DOHH2 (cell line): ENCODE measurements around the gene LDHAL6A.

Experiments used
- H3F3A ChIP-seq: fragments of 200-600 bp; sonication (generic), shearing (Covaris generic); 2 replicates; pipeline ENCODE4 v1.6.0; 2016; ENCODE audit warnings: antibody characterized with exemption, mild to moderate bottlenecking; ENCODE audit not compliant: control insufficient read depth, insufficient read depth
- H3K27ac ChIP-seq: fragments of 200-600 bp; sonication (generic); 2 replicates; pipeline ENCODE4 v1.5.1; 2014; ENCODE audit warnings: low read depth, mild to moderate bottlenecking, low read length, moderate library complexity
- H3K27me3 ChIP-seq: fragments of 200-600 bp; sonication (generic); 2 replicates; pipeline ENCODE4 v1.6.1; 2014; ENCODE audit warnings: mild to moderate bottlenecking, low read length, mixed read lengths; ENCODE audit not compliant: control insufficient read depth
- H3K36me3 ChIP-seq: fragments of 200-600 bp; sonication (generic); 2 replicates; pipeline ENCODE4 v1.6.1; 2014; ENCODE audit warnings: mild to moderate bottlenecking, low read length, moderate library complexity, mixed read lengths; ENCODE audit not compliant: control insufficient read depth
- H3K4me1 ChIP-seq: fragments of 200-600 bp; sonication (generic); 2 replicates; pipeline ENCODE4 v1.6.1; 2014; ENCODE audit warnings: mild to moderate bottlenecking, low read length, mixed read lengths; ENCODE audit not compliant: control insufficient read depth
- H3K4me2 ChIP-seq: fragments of 200-600 bp; sonication (generic); 2 replicates; pipeline ENCODE4 v1.6.0; 2014; ENCODE audit warnings: mild to moderate bottlenecking, low read length, moderate library complexity
- H3K4me3 ChIP-seq: fragments of 200-600 bp; sonication (generic); 2 replicates; pipeline ENCODE4 v1.5.1; 2014; ENCODE audit warnings: mild to moderate bottlenecking, low read length, mixed read lengths
- H3K79me2 ChIP-seq: fragments of 200-600 bp; sonication (generic); 2 replicates; pipeline ENCODE4 v1.6.1; 2014; ENCODE audit warnings: mild to moderate bottlenecking, low read length, mixed read lengths; ENCODE audit not compliant: control insufficient read depth
- H3K9me2 ChIP-seq: fragments of 200-600 bp; sonication (generic); replicated peaks from 2 replicates; pipeline ENCODE4 v1.6.1; 2014; ENCODE audit warnings: mild to moderate bottlenecking, low read length, mixed read lengths; ENCODE audit not compliant: control insufficient read depth
- H3K9me3 ChIP-seq: fragments of 200-600 bp; sonication (generic); 2 replicates; pipeline ENCODE4 v1.6.1; 2014; ENCODE audit warnings: antibody characterized with exemption, low read length, mixed read lengths; ENCODE audit not compliant: control insufficient read depth, insufficient read depth
- H4K20me1 ChIP-seq: fragments of 200-600 bp; sonication (generic); 2 replicates; pipeline ENCODE4 v1.6.0; 2014; ENCODE audit warnings: low read depth, mild to moderate bottlenecking, antibody characterized with exemption, low read length, moderate library complexity; ENCODE audit not compliant: control insufficient read depth, insufficient read depth
- EZH2phosphoT487 ChIP-seq: fragments of 200-600 bp; sonication (generic); IDR thresholded peaks from 2 replicates; pipeline ENCODE4 v1.6.1; 2017; ENCODE audit warnings: borderline replicate concordance, mild to moderate bottlenecking, antibody characterized with exemption, low read length, moderate library complexity, mixed read lengths
- TF ChIP-seq, protein P1 (sequence below): fragments of 200-600 bp; sonication (generic); IDR thresholded peaks from one replicate; pipeline ENCODE4 v1.5.1; 2014; ENCODE audit warnings: antibody characterized with exemption, mild to moderate bottlenecking, low read depth, low read length; ENCODE audit not compliant: poor library complexity, severe bottlenecking

The LDHAL6A gene

DNA sequence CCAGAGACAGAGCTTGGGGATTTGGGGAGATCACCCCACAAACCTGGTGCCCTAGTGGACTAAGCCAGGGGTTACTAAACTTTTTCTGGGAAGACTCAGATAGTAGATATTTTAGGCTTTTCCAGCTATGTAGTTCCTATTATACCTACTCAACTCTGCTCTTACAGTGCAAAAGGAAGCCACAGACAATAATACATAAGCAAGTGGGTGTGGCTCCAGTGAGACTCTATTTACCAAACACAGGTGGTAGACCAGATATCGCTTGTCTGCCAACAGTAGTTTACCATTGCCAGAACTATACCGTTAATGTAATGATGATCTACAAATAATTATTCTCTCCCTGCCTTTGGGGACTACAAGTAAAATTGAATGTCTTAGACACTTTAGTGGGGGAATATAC, 36.6 kb upstream of the LDHAL6A start:
- no peaks in the 10 kb centered on the region for H4K20me1 ChIP-seq
- H3K4me1 ChIP-seq, result peaks cover 6% of the 10 kb centered on the region
- no peak overlapping the region for H3K27ac ChIP-seq

GRCh38 chr11:18420067-18420466, 35.6 kb upstream of the LDHAL6A start:
- peaks cover 1% of the 10 kb centered on the region; the same call in 1 of the 2 replicates for H3F3A ChIP-seq
- H3K9me2 ChIP-seq, result no peaks in the 10 kb centered on the region
- H3K4me2 ChIP-seq, result no peak overlapping the region
- H3K9me3 ChIP-seq, result no peaks in the 10 kb centered on the region
- no peaks in the 10 kb centered on the region for H4K20me1 ChIP-seq
- H3K27me3 ChIP-seq, result no peaks in the 10 kb centered on the region
- H3K27ac ChIP-seq, result no peak overlapping the region
- TF ChIP-seq, protein P1, sequence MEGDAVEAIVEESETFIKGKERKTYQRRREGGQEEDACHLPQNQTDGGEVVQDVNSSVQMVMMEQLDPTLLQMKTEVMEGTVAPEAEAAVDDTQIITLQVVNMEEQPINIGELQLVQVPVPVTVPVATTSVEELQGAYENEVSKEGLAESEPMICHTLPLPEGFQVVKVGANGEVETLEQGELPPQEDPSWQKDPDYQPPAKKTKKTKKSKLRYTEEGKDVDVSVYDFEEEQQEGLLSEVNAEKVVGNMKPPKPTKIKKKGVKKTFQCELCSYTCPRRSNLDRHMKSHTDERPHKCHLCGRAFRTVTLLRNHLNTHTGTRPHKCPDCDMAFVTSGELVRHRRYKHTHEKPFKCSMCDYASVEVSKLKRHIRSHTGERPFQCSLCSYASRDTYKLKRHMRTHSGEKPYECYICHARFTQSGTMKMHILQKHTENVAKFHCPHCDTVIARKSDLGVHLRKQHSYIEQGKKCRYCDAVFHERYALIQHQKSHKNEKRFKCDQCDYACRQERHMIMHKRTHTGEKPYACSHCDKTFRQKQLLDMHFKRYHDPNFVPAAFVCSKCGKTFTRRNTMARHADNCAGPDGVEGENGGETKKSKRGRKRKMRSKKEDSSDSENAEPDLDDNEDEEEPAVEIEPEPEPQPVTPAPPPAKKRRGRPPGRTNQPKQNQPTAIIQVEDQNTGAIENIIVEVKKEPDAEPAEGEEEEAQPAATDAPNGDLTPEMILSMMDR, result no peak
- TF ChIP-seq EZH2phosphoT487, result no peak
- H3K79me2 ChIP-seq, result no peaks in the 10 kb centered on the region
- peaks cover 6% of the 10 kb centered on the region for H3K4me1 ChIP-seq
- H3K4me3 ChIP-seq, result no peak overlapping the region
- no peaks in the 10 kb centered on the region for H3K36me3 ChIP-seq

More for the DNA sequence above, 36.6 kb upstream of the LDHAL6A start:
- Histone ChIP-seq H3K27me3 (no peaks in the 10 kb centered on the region), H3K9me3 (no peaks in the 10 kb centered on the region), H3K4me3 (no peak overlapping the region), H3K9me2 (no peaks in the 10 kb centered on the region), H3K36me3 (no peaks in the 10 kb centered on the region), H3K4me2 (no peak overlapping the region), H3K79me2 (no peaks in the 10 kb centered on the region), H3F3A (peaks cover 3% of the 10 kb centered on the region; the same call in 1 of the 2 replicates)
- TF ChIP-seq EZH2phosphoT487, result no peak
- TF ChIP-seq, protein P1, result no peak

DNA sequence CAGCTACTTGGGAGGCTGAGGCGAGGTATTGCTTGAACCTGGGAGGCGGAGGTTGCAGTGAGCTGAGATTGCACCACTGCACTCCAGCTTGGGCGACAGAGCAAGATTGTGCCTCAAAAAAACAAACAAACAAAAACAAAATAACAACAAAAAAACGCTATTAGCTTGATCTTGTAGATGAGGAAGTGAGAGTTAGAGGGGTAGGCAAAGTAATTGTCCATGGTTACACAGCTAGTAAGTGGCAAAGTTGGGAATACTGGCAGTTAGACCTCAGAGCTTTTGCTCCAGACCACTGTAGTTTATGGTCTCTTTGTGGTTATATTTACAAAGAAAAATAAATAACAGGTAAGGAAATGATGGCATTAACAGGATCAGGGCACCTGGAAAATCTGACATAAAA, 28.4 kb upstream of the LDHAL6A start:
- H3F3A ChIP-seq, result no peaks in the 10 kb centered on the region
- H3K36me3 ChIP-seq, result no peaks in the 10 kb centered on the region
- H3K27me3 ChIP-seq, result no peaks in the 10 kb centered on the region
- no peaks in the 10 kb centered on the region for H3K9me2 ChIP-seq
- H3K4me2 ChIP-seq, result no peak overlapping the region
- H3K27ac ChIP-seq, result no peak overlapping the region
- no peaks in the 10 kb centered on the region for H3K9me3 ChIP-seq
- H3K79me2 ChIP-seq, result no peaks in the 10 kb centered on the region
- TF ChIP-seq, protein P1, result no peak
- no peak for TF ChIP-seq EZH2phosphoT487
- no peaks in the 10 kb centered on the region for H3K4me1 ChIP-seq
- H4K20me1 ChIP-seq, result no peaks in the 10 kb centered on the region
- no peak overlapping the region for H3K4me3 ChIP-seq
